GM21367 (cell line): ENCODE results near the gene TOPORS.

ENCODE experiments used
- ATAC-seq: cut with Tn5 transposase; IDR thresholded peaks from one replicate; pipeline ENCODE4 v1.9.1; 2021; ENCODE audit not compliant: unreplicated experiment

TOPORS gene

GRCh38 chr9:32508728-32509127, 43.7 kb downstream of the TOPORS start:
- no peak for ATAC-seq

DNA sequence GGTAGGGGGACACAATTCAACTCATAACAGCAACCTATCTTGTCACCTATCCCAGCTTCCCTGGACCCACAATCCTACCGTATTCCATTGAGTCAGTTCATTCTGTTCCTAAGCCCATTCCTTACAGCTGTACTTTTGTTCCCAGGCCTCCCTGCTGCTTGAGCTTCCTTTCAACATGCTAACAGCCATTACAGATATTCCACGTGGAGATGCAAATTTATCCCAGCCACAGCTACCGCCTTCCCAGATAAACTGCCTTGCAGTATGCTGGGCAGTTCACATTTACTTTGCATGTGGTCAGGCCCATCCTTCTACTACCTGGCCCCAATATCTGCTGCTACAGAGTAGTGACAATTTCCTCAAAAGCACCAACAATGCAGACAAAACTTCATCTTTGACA, 49.4 kb downstream of the TOPORS start:
- ATAC-seq: no peak

- ATAC-seq: no peak
Measured at GRCh38 chr9:32502464-32502863, 49.9 kb downstream of the TOPORS start.

GRCh38 chr9:32501868-32502267, 50.5 kb downstream of the TOPORS start:
- ATAC-seq: no peak

DNA sequence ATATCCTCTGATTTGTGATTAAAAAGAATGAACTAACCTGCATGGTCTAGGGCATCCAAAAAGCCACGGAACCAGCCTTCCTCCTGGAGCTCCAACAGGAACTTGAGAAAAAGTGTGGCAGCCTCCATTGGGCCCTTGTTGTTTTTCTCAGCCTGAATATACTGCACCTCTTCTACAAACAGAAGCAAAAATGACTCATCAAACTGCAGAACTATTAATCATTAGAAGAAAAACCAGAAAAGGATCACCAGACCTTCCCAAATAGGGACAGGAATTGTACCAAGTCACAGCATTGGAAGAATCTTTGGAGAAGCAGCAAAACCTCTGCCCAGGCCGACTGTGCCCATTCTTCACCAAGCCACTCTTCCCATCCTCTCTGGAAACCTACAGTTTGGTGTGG, 51.6 kb downstream of the TOPORS start:
- ATAC-seq: no peak

GRCh38 chr9:32497921-32498320, 54.5 kb downstream of the TOPORS start:
- ATAC-seq: no peak

DNA sequence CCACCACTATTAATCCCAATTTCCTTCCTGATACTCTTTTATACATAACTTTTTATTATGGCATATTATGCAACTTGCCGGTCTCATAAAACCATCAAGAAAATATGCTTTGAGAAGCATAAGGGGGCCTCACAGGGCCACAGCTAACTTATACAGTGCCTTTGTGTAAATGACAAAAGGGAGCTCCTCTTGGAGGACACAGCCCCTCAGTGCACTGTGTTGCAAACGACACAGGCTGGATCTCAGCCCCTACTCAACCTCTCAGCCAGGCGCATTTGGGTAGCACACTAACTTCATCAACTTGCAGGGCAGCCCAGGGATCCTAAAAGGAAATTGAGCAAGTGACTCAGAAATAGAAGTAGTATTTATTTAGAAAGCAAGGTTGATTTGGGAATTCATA, 61.8 kb downstream of the TOPORS start:
- no peak for ATAC-seq
